IPS DF 4.7 (cell line): ENCODE data around the gene HIRIP3.
"Not testable (repeated sequence)": the region's sequence is repeated elsewhere in the genome, so short reads cannot be mapped to it uniquely, and the experiment has no call there.

ENCODE experiments used
- DNase-seq: peaks from one replicate; pipeline ENCODE4 v3.0.0-alpha.2; 2013; ENCODE audit warnings: low spot score; ENCODE audit errors: extremely low read depth

Gene HIRIP3

GRCh38 chr16:29995324-29995910 is at the start of gene HIRIP3:
Gene HIRIP3, minus strand, starts transcription at chr16:29995617. Its CDS starts 12 bp downstream, at chr16:29995605.
- no peak for DNase-seq

- no peak for DNase-seq
These were observed 46.4 kb upstream of the HIRIP3 start for GRCh38 chr16:30041841-30042240.

- not testable (repeated sequence) for DNase-seq
These were observed 45.3 kb upstream of the HIRIP3 start for GRCh38 chr16:30040690-30041089.

DNA sequence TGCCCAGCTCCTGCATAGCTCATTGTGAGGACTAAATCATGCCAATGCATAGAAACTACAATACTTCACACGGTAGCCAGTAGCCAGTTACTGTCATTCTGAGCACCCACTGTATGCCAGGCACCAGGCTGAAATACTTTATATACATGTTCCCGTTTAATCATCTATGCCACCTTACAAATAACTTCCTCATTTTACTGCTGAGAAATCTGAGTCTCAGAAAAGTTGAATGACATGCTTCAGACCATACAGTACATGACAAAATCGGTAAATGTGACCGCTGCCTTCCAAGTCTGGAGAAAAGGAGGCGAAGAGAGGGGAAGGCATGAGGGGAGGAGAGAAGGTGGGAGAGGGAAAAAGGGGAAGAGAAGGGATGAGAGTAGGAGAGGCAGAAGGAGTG is 44.8 kb upstream of the HIRIP3 start:
- DNase-seq, result no peak

GRCh38 chr16:30033270-30033669 is 37.9 kb upstream of the HIRIP3 start:
- no peak for DNase-seq

- DNase-seq, result no peak
These were observed 36.8 kb upstream of the HIRIP3 start for GRCh38 chr16:30032083-30032819.

DNA sequence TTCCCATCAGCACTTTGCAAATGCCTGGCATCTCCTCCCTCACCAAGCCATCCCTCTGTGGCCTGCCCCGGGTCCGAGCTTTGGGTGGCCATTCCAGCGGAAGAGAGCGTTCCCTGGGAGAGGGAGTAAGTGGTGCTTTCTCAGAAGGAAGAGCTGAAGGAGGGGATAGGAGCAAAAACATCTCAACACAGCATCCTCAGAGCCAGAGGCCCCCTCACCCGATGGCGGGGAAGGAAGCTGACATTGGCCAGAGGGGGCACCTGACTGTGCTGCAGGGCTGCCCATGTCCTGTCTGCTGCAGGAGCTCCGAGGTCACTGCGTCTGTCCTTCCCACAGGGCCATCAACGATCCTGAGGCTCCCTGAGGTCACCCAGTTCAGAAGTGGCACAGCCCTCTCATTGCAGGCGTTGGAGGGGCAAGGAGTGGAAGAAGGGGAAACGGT is 36.1 kb upstream of the HIRIP3 start:
- no peak for DNase-seq

GRCh38 chr16:30030841-30031413 is 35.5 kb upstream of the HIRIP3 start, which contains the start of gene TLCD3B:
Gene TLCD3B, minus strand, starts transcription at chr16:30031271. Its CDS starts 744 bp downstream, at chr16:30030527.
- no peak for DNase-seq

DNA sequence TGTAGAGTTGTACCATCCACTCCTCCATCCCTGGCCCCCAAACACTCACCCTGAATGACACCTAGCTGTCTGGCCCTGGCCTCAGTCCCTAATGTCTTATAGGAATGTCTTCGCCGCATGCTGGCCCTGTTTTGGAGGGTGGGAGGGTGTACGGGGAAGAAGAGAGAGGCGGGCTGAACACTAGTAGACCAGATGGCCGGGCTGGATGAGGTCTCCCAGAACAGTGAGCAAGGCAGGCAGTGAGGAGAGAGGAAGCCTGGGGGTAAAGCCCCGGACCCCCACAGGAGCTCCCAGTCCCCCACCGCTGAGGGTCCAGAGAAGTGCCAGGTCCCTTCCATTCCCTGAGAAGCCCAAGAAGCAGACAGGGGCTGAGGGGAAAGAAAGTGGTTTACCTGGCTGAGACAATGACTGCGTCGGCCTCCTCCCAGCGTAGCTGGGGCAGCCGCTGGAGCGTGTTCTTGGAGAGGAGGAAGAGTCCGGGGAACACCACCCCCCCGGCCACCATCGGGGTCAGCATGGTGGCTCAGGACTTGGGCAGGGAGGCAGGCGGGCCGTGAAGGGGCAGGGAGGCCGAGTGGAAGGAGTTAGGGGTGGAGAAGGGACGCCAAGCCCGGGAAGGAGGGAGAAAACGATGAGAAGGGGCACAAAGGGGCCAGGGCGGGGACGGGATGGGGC is 34.7 kb upstream of the HIRIP3 start:
- no peak for DNase-seq

DNA sequence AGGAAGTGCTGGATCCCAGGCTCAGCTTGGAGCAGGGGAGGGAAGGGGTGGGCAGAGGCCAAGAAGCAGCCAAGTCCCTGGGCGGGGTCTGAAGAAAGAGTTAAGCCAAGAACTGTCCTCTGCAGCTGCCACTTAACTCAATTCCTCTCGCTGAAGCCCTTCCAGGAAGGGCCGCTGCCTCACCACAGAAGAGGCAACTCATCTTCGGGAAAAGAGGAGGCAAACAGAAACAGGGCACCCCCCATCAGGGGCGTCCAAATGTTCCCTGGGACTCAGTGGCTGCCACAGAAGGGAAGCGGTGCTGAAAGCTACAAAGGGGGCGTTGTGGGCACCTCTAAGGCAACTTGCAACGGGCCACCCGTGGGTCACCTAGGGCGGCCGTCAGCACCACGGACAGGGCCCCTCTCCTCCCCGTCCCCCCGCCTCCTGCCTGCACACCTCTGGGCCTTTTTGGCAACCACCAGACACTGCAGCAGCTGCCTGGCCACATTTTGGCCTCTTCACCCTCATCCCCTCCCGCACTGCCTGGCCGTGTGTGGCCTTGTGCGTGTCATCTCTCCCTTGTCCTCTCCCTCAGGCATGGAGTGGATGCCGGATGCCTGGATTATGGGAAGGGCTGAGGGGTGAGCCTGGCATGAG is 33.1 kb upstream of the HIRIP3 start:
- no peak for DNase-seq

GRCh38 chr16:30027588-30028437 is 32.4 kb upstream of the HIRIP3 start:
- no peak for DNase-seq

- no peak for DNase-seq
These were observed 31.0 kb upstream of the HIRIP3 start for GRCh38 chr16:30026449-30026848.

- no peak for DNase-seq
These were observed 30.2 kb upstream of the HIRIP3 start for GRCh38 chr16:30025574-30025973.

GRCh38 chr16:30025156-30025555 is 29.7 kb upstream of the HIRIP3 start:
- DNase-seq, result no peak

DNA sequence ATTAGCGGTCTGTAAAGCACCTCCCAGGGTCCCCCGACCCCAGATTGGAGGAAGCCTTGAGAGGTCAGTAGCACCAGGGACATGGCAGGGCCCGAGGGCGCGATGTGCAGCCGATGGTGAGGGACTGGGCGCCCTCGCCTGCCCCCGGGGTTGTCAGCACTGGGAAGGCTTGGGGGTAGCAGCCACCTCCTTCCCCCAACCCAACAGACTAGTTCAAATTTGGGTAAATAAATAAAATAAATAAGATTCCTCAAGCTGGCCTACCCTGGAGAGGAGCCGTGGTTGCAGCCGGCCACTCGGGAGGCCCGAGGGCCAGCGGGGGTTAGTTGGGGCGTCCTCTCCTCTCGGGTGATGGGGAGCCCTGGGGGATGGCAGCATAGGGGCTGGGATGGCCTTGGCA is 29.0 kb upstream of the HIRIP3 start:
- no peak for DNase-seq

DNA sequence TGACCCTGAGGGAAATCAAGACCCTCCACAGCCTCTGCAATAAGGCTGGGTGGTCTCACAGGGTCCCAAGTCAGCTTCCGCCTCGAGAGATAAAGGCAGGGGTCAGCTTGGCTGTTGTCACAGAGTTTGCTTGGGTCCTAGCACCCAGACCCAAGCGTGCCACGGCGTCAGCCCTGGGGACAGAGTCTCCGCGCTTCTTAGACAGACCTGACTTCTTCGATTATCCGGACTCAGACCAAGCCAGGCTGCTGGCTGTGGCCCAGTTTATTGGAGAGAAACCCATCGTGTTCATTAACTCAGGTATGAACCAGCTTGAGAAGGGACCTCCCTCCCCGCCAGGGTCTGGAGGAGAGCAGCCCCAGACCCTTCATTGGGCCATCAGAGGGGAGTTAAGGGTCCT is 28.2 kb upstream of the HIRIP3 start:
- no peak for DNase-seq

GRCh38 chr16:30022887-30023286 is 27.5 kb upstream of the HIRIP3 start, which contains the start of gene C16orf92:
Gene C16orf92, plus strand, starts transcription at chr16:30023198. Its CDS starts 143 bp downstream, at chr16:30023341.
- no peak for DNase-seq

DNA sequence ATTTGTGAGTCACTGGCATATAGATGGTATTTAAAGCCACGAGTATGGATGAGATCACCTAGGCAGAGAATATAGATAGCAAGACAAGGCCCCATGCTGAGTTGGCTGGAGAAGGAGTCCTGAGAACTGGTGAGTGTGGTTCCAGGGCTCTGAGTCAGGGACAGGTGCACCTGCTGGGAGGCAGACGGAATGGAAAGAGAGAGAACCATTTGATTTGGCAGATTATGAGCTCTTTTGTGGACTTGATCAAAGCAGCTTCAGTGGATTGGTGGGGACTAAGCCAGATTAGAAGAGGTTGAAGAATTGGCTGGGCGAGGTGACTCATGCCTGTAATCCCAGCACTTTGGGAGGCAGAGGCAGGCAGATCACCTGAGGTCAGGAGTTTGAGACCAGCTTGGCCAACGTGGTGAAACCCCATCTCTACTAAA is 23.3 kb upstream of the HIRIP3 start:
- DNase-seq, result no peak

DNA sequence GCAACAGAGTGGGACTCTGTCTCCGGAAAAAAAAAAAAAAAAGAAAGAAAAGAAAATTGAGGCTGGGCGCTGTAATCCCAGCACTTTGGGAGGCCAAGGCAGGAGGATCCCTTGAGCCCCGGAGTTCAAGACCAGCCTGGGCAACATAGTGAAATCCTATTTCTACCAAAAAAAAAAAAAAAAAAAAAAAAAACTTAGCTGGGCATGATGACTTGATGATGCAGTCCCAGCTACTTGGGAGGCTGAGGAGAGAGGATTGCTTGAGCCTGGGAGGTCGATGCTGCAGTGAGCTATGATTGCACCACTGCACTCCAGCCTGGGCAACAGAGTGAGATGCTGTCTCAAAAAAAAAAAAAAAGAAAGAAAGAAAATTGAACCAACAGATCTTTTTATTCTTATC is 22.5 kb upstream of the HIRIP3 start:
- not testable (repeated sequence) for DNase-seq

- no peak for DNase-seq
These were observed 21.9 kb upstream of the HIRIP3 start for GRCh38 chr16:30017277-30017656.
